Testis (tissue), 2 donors: ENCODE measurements around the gene STEAP2.

Experiments used
- POLR2A ChIP-seq: fragments of 450-650 bp; IDR thresholded peaks from one replicate; pipeline ENCODE4 v1.6.1; 2017; ENCODE audit warnings: antibody characterized with exemption, mild to moderate bottlenecking, moderate library complexity
- TF ChIP-seq, protein P1 (sequence below), 3 experiments: fragments of 450-650 bp in 2 of 3; fragments of 200-600 bp in 1 of 3; sonication (generic) in 1 of 3; IDR thresholded peaks; one replicate each; pipeline ENCODE4 v1.5.1; 2016 to 2019; ENCODE audit warnings: antibody characterized with exemption in 3 of 3, mild to moderate bottlenecking in 2 of 3, moderate library complexity in 1 of 3

DNA sequence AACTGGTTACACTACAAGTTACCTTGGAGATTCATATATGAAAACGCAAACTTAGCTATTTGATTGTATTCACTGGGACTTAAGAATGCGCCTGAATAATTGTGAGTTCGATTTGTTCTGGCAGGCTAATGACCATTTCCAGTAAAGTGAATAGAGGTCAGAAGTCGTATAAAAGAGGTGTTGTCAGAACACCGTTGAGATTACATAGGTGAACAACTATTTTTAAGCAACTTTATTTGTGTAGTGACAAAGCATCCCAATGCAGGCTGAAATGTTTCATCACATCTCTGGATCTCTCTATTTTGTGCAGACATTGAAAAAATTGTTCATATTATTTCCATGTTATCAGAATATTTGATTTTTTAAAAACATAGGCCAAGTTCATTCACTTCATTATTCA lies 48.0 kb upstream of the STEAP2 start:
- TF ChIP-seq POLR2A = no peak
- TF ChIP-seq, protein P1, sequence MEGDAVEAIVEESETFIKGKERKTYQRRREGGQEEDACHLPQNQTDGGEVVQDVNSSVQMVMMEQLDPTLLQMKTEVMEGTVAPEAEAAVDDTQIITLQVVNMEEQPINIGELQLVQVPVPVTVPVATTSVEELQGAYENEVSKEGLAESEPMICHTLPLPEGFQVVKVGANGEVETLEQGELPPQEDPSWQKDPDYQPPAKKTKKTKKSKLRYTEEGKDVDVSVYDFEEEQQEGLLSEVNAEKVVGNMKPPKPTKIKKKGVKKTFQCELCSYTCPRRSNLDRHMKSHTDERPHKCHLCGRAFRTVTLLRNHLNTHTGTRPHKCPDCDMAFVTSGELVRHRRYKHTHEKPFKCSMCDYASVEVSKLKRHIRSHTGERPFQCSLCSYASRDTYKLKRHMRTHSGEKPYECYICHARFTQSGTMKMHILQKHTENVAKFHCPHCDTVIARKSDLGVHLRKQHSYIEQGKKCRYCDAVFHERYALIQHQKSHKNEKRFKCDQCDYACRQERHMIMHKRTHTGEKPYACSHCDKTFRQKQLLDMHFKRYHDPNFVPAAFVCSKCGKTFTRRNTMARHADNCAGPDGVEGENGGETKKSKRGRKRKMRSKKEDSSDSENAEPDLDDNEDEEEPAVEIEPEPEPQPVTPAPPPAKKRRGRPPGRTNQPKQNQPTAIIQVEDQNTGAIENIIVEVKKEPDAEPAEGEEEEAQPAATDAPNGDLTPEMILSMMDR (IDR thresholded peaks at IDR 0.05) = no peak
